GM11168 (cell line): Measurements from ENCODE around the gene GRAP2.
"Not testable (repeated sequence)": the region's sequence is repeated elsewhere in the genome, so short reads cannot be mapped to it uniquely, and the experiment has no call there.

Experiments used
- in situ Hi-C: fragments of 300-500 bp; cut with MboI; formaldehyde crosslinking; loops from one replicate; pipeline ENCODE4 v1.12.0; 2022; ENCODE audit warnings: low sequenced_read_pairs; ENCODE audit not compliant: unreplicated experiment

The GRAP2 gene

GRCh38 chr22:39985383-39986035 is 84.6 kb downstream of the GRAP2 start:
- in situ Hi-C loops = no loop called here

GRCh38 chr22:39988386-39989114 is 87.7 kb downstream of the GRAP2 start:
- in situ Hi-C loops = no loop called here

GRCh38 chr22:39989633-39990032 is 88.7 kb downstream of the GRAP2 start:
- in situ Hi-C loops = no loop called here

GRCh38 chr22:39990686-39991085 is 89.8 kb downstream of the GRAP2 start:
- in situ Hi-C loops = no loop called here

- in situ Hi-C loops = no loop called here
Observed at GRCh38 chr22:39991159-39991860, 90.4 kb downstream of the GRAP2 start.

GRCh38 chr22:39992088-39992826 is 91.4 kb downstream of the GRAP2 start:
- in situ Hi-C loops = no loop called here

GRCh38 chr22:39992894-39993293 is 92.0 kb downstream of the GRAP2 start:
- in situ Hi-C loops = not testable (repeated sequence)

GRCh38 chr22:39994041-39994565 is 93.2 kb downstream of the GRAP2 start:
- in situ Hi-C loops = no loop called here

GRCh38 chr22:39994566-39995392 is 93.9 kb downstream of the GRAP2 start, which contains the start of gene FAM83F:
TSS of gene FAM83F (plus strand) at chr22:39994954. CDS start at chr22:39995043, 89 bp downstream.
- in situ Hi-C loops = no loop called here

GRCh38 chr22:39995393-39996252 is 94.7 kb downstream of the GRAP2 start:
- in situ Hi-C loops = no loop called here

- in situ Hi-C loops = no loop called here
Observed at GRCh38 chr22:39996732-39997131, 95.8 kb downstream of the GRAP2 start.

GRCh38 chr22:39997421-39997820 is 96.5 kb downstream of the GRAP2 start:
- in situ Hi-C loops = no loop called here

GRCh38 chr22:39997939-39998726 is 97.2 kb downstream of the GRAP2 start:
- in situ Hi-C loops = no loop called here

- in situ Hi-C loops = no loop called here
Observed at GRCh38 chr22:39999144-39999757, 98.4 kb downstream of the GRAP2 start.

- in situ Hi-C loops = no loop called here
Observed at GRCh38 chr22:40000171-40000570, 99.3 kb downstream of the GRAP2 start.

- in situ Hi-C loops = no loop called here
Observed at GRCh38 chr22:40001106-40001505, 100.2 kb downstream of the GRAP2 start.

- in situ Hi-C loops = no loop called here
Observed at GRCh38 chr22:40001800-40002577, 101.1 kb downstream of the GRAP2 start.
